K562 (cell line): ENCODE data around the gene GET3. TPM values are rescaled to one million over a fixed set of nuclear protein-coding genes. Genes with fewer than 3 reads are reported as not detected.

ENCODE experiments used
- ATAC-seq: fragments of 200-7000 bp; cut with Tn5 transposase; 3 replicates; pipeline ENCODE4 v1.9.1; 2020; ENCODE audit warnings: moderate library complexity
- BruUV-seq: library from RNA; stranded (reverse); fragments of 400-500 nt; replicated peaks from 2 replicates; lab custom pipeline; 2021; lab: Mats Ljungman, UMichigan
- CTCF ChIA-PET: fragments of 300-600 bp; formaldehyde crosslinking; extraction: SDS; loops from one replicate; lab custom pipeline; 2021; ENCODE audit warnings: low intra/inter-chr PET ratio; lab: Yijun Ruan, JAX
- POLR2A ChIA-PET: fragments of 300-600, 350-650 bp; sonication (Branson Sonifier 250); formaldehyde crosslinking; extraction: SDS; loops from one replicate; lab custom pipeline; 2021; ENCODE audit warnings: antibody characterized with exemption, inconsistent platforms; lab: Yijun Ruan, JAX
- DNase-seq, 4 experiments: peaks; one replicate each; pipeline versions ENCODE4 v3.0.0 to v3.0.0-alpha.2; 2011 to 2018; ENCODE audit warnings: low spot score in 3 of 4, mixed read lengths in 3 of 4; ENCODE audit errors: extremely low read depth in 1 of 4
- FAIRE-seq: peaks from 2 replicates; lab custom pipeline; 2011; peaks lifted over from hg19 to GRCh38; lab: Jason Lieb, UNC
- H2AFZ ChIP-seq: 2 replicates; pipeline ENCODE4 v1.6.0; 2011; ENCODE audit warnings: low read depth, low read length, control low read depth, inconsistent platforms
- H3K27ac ChIP-seq: fragments of 200-600 bp; 3 replicates; pipeline ENCODE4 v1.8.0; 2011; ENCODE audit warnings: low read depth, mild to moderate bottlenecking, control low read depth, inconsistent platforms, low read length, moderate library complexity, mixed read lengths; ENCODE audit errors: extremely low read depth
- H3K27me3 ChIP-seq, 2 experiments: fragments of 300-600 bp in 1 of 2; 2 replicates in 1 of 2; 3 replicates in 1 of 2; pipeline versions ENCODE4 v1.6.0 to v1.8.0; 2011; ENCODE audit warnings: inconsistent platforms in 2 of 2, low read length in 2 of 2, mild to moderate bottlenecking in 1 of 2, mixed read lengths in 1 of 2, moderate library complexity in 1 of 2; ENCODE audit not compliant: control insufficient read depth in 2 of 2, insufficient read depth in 2 of 2
- H3K36me3 ChIP-seq: fragments of 300-600 bp; 3 replicates; pipeline ENCODE4 v1.8.0; 2011; ENCODE audit warnings: mild to moderate bottlenecking, low read length, inconsistent platforms; ENCODE audit not compliant: control insufficient read depth, insufficient read depth
- H3K4me1 ChIP-seq, 2 experiments: fragments of 200-600 bp in 1 of 2; replicated peaks in 1 of 2; 2 replicates in 1 of 2; 3 replicates in 1 of 2; pipeline versions ENCODE4 v1.5.1 to v1.8.0; 2011; ENCODE audit warnings: inconsistent platforms in 2 of 2, low read length in 2 of 2, mild to moderate bottlenecking in 1 of 2, mixed read lengths in 1 of 2, moderate library complexity in 1 of 2; ENCODE audit not compliant: control insufficient read depth in 2 of 2, insufficient read depth in 2 of 2
- H3K4me2 ChIP-seq: 2 replicates; pipeline ENCODE4 v1.6.1; 2011; ENCODE audit warnings: low read length, control low read depth, inconsistent platforms, mixed read lengths; ENCODE audit not compliant: insufficient read depth
- H3K4me3 ChIP-seq: fragments of 200-600 bp; sonication (generic), shearing (Covaris generic); 2 replicates; pipeline ENCODE4 v1.5.1; 2016; ENCODE audit warnings: control low read depth, inconsistent platforms
- H3K79me2 ChIP-seq: fragments of 200-600 bp; 3 replicates; pipeline ENCODE4 v1.8.0; 2011; ENCODE audit warnings: low read length, inconsistent platforms; ENCODE audit not compliant: control insufficient read depth, insufficient read depth
- H3K9ac ChIP-seq, 2 experiments: 2 replicates each; pipeline versions ENCODE4 v1.6.0 to v1.6.1; 2011; ENCODE audit warnings: low read depth in 2 of 2, low read length in 2 of 2, control low read depth in 1 of 2, inconsistent platforms in 1 of 2, mild to moderate bottlenecking in 1 of 2, mixed read lengths in 1 of 2; ENCODE audit not compliant: insufficient read depth in 1 of 2
- H3K9me1 ChIP-seq: one replicate; pipeline ENCODE4 v1.6.0; 2011; ENCODE audit warnings: inconsistent platforms, mild to moderate bottlenecking, low read length, moderate library complexity; ENCODE audit not compliant: control insufficient read depth, insufficient read depth
- H3K9me3 ChIP-seq: replicated peaks from 2 replicates; pipeline ENCODE4 v1.5.1; 2011; ENCODE audit warnings: low read depth, low read length, inconsistent platforms; ENCODE audit not compliant: control insufficient read depth, insufficient read depth
- H4K20me1 ChIP-seq: replicated peaks from 2 replicates; pipeline ENCODE4 v1.6.1; 2011; ENCODE audit warnings: low read length, inconsistent platforms, mixed read lengths; ENCODE audit not compliant: control insufficient read depth, insufficient read depth
- HNRNPL ChIP-seq: fragments of 200-400 bp; formaldehyde crosslinking; IDR thresholded peaks from 2 replicates; pipeline ENCODE4 v1.6.1; 2017; ENCODE audit warnings: low read depth, mild to moderate bottlenecking, low read length
- MCM3 ChIP-seq: fragments of 450-650 bp; IDR thresholded peaks from 2 replicates; pipeline ENCODE4 v1.6.1; 2016
- RBBP5 ChIP-seq: fragments of 200-600 bp; sonication (generic); IDR thresholded peaks from 2 replicates; pipeline ENCODE4 v1.6.1; 2012; ENCODE audit warnings: borderline replicate concordance, mild to moderate bottlenecking, low read length, control low read depth, inconsistent platforms; ENCODE audit not compliant: insufficient read depth, poor library complexity, severe bottlenecking
- RBM17 ChIP-seq: fragments of 200-400 bp; formaldehyde crosslinking; IDR thresholded peaks from 2 replicates; pipeline ENCODE4 v1.6.1; 2017; ENCODE audit warnings: low read depth, mild to moderate bottlenecking, low read length, borderline replicate concordance
- RNF2 ChIP-seq: sonication (generic); IDR thresholded peaks from 2 replicates; pipeline ENCODE4 v1.6.1; 2016
- SOX6 ChIP-seq: fragments of 450-650 bp; IDR thresholded peaks from 2 replicates; pipeline ENCODE4 v1.6.1; 2014; ENCODE audit warnings: mild to moderate bottlenecking
- STAG1 ChIP-seq: sonication (generic); formaldehyde crosslinking; IDR thresholded peaks from 2 replicates; pipeline ENCODE4 v1.5.0; 2020; ENCODE audit warnings: missing genetic modification reagents, borderline replicate concordance
- TEAD1 ChIP-seq, 2 experiments: fragments of 450-650 bp in 1 of 2; sonication (generic) in 1 of 2; formaldehyde crosslinking; IDR thresholded peaks; 2 replicates each; pipeline versions ENCODE4 v1.4.0 to v1.8.0; 2020 to 2022; ENCODE audit warnings: mild to moderate bottlenecking in 2 of 2, missing genetic modification reagents in 1 of 2
- ZBTB1 ChIP-seq: sonication (generic); formaldehyde crosslinking; IDR thresholded peaks from 2 replicates; pipeline ENCODE4 v1.8.1; 2023; ENCODE audit warnings: missing genetic modification reagents, low read depth, mild to moderate bottlenecking, borderline replicate concordance
- ZNF586 ChIP-seq: fragments of 450-650 bp; formaldehyde crosslinking; conservative IDR thresholded peaks from 2 replicates; pipeline ENCODE4 v1.4.0; 2020; ENCODE audit warnings: mild to moderate bottlenecking, moderate library complexity
- ZNF699 ChIP-seq: fragments of 250-450 bp; sonication (Bioruptor Pico); IDR thresholded peaks from 2 replicates; pipeline ENCODE4 v1.8.0; 2021; ENCODE audit warnings: mild to moderate bottlenecking, moderate library complexity; ENCODE audit not compliant: insufficient replicate concordance
- WGBS: fragments of 100-300 bp; shearing (Covaris generic); methylation state at CpG from one replicate; pipeline ENCODE4 v1.1.6; 2016; ENCODE audit warnings: low coverage, mixed read lengths; ENCODE audit not compliant: insufficient coverage; ENCODE audit errors: missing lambda C conversion rate; 5-methylcytosine and 5-hydroxymethylcytosine counted together
- in situ Hi-C: fragments of 300-500 bp; cut with MboI; formaldehyde crosslinking; loops from 4 replicates; pipeline ENCODE4 v1.15.0; 2018; ENCODE audit warnings: inconsistent platforms, mixed read lengths
- intact Hi-C: fragments of 100-400 bp; cut with micrococcal nuclease; formaldehyde crosslinking; loops from 2 replicates; pipeline ENCODE4 v1.14.2; 2022
- polyA plus RNA-seq, 8 experiments: library from polyadenylated mRNA; depleted of rRNA in 4 of 8; stranded (reverse) in 5 of 8; unstranded in 3 of 8; fragments of >200 nt; fragmentation: Nextera tagmentation in 2 of 8; fragmentation: Illumina TruSeq in 1 of 8; extraction: Ambion mirVana in 2 of 8; extraction: Trizol in 1 of 8; gene quantifications; 2 replicates each; pipeline versions ENCODE4 v1.2.1 to v1.2.3, GENCODE V29; 2011 to 2014; ENCODE audit warnings: inconsistent platforms in 1 of 8, missing spikeins in 1 of 8
- total RNA-seq, 7 experiments: library from RNA; depleted of rRNA in 6 of 7; stranded (reverse); fragments of >200 nt in 6 of 7; fragmentation: Illumina TruSeq in 2 of 7; extraction: Trizol in 2 of 7; gene quantifications; 2 replicates each; pipeline versions ENCODE4 v1.2.1 to v1.2.3, GENCODE V29; 2011 to 2021; ENCODE audit warnings: low replicate concordance in 1 of 7
- TF ChIP-seq, protein P1 (sequence below): sonication (generic); formaldehyde crosslinking; IDR thresholded peaks from 2 replicates; pipeline ENCODE4 v1.8.1; 2023; ENCODE audit warnings: mild to moderate bottlenecking, missing genetic modification reagents
- TF ChIP-seq, protein P2 (sequence below): fragments of 450-650 bp; formaldehyde crosslinking; IDR thresholded peaks from 2 replicates; pipeline ENCODE4 v1.4.0; 2022; ENCODE audit warnings: mild to moderate bottlenecking, moderate library complexity
- TF ChIP-seq, protein P3 (sequence below): fragments of 450-650 bp; IDR thresholded peaks from 2 replicates; pipeline ENCODE4 v1.7.0; 2016; ENCODE audit warnings: borderline replicate concordance
- TF ChIP-seq, protein P4 (sequence below), 2 experiments: fragments of 450-650 bp; IDR thresholded peaks; 2 replicates each; pipeline ENCODE4 v1.6.1; 2016

Gene GET3
- total and polyA plus RNA-seq, 9 of the 15 experiments (the other 6 are each of a cell fraction or from before 2014, with no cell fraction given) = 8.3 to 83.5 (median 51.8) TPM

DNA sequence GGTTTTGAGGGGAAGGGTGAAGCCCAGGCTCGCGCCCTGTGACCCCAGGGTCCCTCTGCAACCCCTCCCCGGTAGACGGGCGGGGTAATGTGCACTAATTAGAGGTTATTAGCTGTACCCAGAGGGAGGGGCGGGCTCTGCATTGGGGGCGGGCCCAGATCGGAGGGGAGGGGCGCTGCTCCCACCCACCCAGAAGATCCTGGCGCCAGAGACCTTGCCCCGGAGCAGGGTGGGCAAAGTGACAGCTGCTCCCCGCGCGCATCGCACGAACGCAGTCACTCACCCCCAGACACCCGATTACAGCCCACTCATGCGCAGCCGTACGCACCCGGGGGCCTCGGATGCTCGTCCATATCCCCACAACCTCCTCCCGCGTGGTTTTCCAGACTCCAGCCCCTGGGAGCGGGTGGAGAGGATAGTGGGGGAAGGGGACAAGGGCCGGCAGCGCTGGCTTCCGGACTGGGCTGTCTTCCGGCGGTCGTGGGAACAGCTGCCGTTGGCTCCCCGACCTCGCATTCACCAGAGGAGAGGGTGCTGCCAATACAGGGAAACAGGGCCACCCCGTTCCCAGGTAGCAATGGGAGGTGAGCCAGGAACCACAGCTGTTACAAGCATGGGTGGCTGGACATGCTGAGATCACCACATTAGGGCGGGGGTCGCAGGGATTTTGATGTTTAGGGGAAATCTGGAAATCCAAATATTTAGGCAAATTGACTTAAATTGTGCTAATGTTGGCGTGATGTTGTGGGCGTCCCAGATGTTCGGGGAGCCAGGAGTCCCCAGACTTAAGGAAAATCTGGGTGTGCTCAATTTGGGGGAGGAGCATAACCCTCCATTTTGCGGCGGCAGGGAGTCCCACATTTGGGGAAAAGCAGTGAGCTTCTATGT lies 41.0 kb downstream of the GET3 start:
- no peaks in the 10 kb centered on the region for H3K9me1 ChIP-seq
- 20% methylated on average over 37 of the region's 44 CpGs for WGBS
- H3K4me1 ChIP-seq = peaks cover 30 to 65% of the 10 kb centered on the region in 2 experiments
- CTCF ChIA-PET = interaction anchor here (1.1 to 4.1 kb wide), 3 partner anchors 16 to 70 kb away, joined by 3 to 30 read pairs (median 3); no protein-coding TSS in a partner anchor
- peak in 2 of 4 experiments; percentile 37 to 55 for DNase-seq
- peaks cover 6% of the 10 kb centered on the region; the same call in 1 of the 3 replicates for H3K79me2 ChIP-seq
- H3K9ac ChIP-seq = peak overlapping the region; percentile 59 to 89
- BruUV-seq = no TSS peak
- POLR2A ChIA-PET = interaction anchor here (0.6 to 4.1 kb wide), 10 partner anchors 10 to 70 kb away, joined by 3 to 44 read pairs (median 4); partner anchors contain the start of genes GET3, JUNB, PRDX2 and THSD8
- peak; percentile 12 for ATAC-seq
- peak overlapping the region; percentile 85 for H3K4me2 ChIP-seq
- H3K36me3 ChIP-seq = no peaks in the 10 kb centered on the region
- H2AFZ ChIP-seq = peak overlapping the region; percentile 83
- no peaks in the 10 kb centered on the region for H3K27me3 ChIP-seq
- H3K27ac ChIP-seq = peak overlapping the region; percentile 68
- FAIRE-seq = peak; percentile 61
- peak overlapping the region; percentile 37 for H3K4me3 ChIP-seq
- in situ Hi-C loops = no loop called here
- intact Hi-C loops = loop anchor here (5.0 kb wide), 1 partner anchor 64 kb away; no protein-coding TSS in a partner anchor
- H3K9me3 ChIP-seq = no peaks in the 10 kb centered on the region
- H4K20me1 ChIP-seq = no peaks in the 10 kb centered on the region
- 0 out of 4 replicates have a peak, but pooled peaks of 1 of the 2 experiments have one; percentile 29 for TF ChIP-seq TEAD1 (CRISPR knock-in tag; IDR thresholded peaks at IDR 0.05)
- TF ChIP-seq RBBP5 = peak; percentile 48
- TF ChIP-seq RBM17 = no peak
- TF ChIP-seq SOX6 = no peak
- TF ChIP-seq, protein P1, sequence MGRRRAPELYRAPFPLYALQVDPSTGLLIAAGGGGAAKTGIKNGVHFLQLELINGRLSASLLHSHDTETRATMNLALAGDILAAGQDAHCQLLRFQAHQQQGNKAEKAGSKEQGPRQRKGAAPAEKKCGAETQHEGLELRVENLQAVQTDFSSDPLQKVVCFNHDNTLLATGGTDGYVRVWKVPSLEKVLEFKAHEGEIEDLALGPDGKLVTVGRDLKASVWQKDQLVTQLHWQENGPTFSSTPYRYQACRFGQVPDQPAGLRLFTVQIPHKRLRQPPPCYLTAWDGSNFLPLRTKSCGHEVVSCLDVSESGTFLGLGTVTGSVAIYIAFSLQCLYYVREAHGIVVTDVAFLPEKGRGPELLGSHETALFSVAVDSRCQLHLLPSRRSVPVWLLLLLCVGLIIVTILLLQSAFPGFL (CRISPR knock-in tag) = no peak
- TF ChIP-seq, protein P2, sequence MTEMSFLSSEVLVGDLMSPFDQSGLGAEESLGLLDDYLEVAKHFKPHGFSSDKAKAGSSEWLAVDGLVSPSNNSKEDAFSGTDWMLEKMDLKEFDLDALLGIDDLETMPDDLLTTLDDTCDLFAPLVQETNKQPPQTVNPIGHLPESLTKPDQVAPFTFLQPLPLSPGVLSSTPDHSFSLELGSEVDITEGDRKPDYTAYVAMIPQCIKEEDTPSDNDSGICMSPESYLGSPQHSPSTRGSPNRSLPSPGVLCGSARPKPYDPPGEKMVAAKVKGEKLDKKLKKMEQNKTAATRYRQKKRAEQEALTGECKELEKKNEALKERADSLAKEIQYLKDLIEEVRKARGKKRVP (CRISPR knock-in tag) = no peak
- TF ChIP-seq MCM3 = no peak
- no peak for TF ChIP-seq STAG1 (CRISPR knock-in tag)
- TF ChIP-seq HNRNPL = no peak
- TF ChIP-seq ZNF699 = no peak
- TF ChIP-seq ZNF586 (CRISPR knock-in tag) = no peak
- 0 out of 2 replicates have a peak, but pooled peaks have one; percentile 23 for TF ChIP-seq RNF2
- TF ChIP-seq, protein P3, sequence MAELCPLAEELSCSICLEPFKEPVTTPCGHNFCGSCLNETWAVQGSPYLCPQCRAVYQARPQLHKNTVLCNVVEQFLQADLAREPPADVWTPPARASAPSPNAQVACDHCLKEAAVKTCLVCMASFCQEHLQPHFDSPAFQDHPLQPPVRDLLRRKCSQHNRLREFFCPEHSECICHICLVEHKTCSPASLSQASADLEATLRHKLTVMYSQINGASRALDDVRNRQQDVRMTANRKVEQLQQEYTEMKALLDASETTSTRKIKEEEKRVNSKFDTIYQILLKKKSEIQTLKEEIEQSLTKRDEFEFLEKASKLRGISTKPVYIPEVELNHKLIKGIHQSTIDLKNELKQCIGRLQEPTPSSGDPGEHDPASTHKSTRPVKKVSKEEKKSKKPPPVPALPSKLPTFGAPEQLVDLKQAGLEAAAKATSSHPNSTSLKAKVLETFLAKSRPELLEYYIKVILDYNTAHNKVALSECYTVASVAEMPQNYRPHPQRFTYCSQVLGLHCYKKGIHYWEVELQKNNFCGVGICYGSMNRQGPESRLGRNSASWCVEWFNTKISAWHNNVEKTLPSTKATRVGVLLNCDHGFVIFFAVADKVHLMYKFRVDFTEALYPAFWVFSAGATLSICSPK = no peak
- no peak for TF ChIP-seq ZBTB1 (CRISPR knock-in tag)
- TF ChIP-seq, protein P4, sequence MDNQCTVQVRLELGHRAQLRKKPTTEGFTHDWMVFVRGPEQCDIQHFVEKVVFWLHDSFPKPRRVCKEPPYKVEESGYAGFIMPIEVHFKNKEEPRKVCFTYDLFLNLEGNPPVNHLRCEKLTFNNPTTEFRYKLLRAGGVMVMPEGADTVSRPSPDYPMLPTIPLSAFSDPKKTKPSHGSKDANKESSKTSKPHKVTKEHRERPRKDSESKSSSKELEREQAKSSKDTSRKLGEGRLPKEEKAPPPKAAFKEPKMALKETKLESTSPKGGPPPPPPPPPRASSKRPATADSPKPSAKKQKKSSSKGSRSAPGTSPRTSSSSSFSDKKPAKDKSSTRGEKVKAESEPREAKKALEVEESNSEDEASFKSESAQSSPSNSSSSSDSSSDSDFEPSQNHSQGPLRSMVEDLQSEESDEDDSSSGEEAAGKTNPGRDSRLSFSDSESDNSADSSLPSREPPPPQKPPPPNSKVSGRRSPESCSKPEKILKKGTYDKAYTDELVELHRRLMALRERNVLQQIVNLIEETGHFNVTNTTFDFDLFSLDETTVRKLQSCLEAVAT (IDR thresholded peaks at IDR 0.05) = peak in 1 of 2 experiments; percentile 22; a peak in 1 of 4 replicates
